ENCODE data around the gene BRD9. TPM values are rescaled to one million over a fixed set of nuclear protein-coding genes. Genes with fewer than 3 reads are reported as not detected.
A peak's percentile ranks its signal among the peaks of the same experiment; 100 is the strongest.

Gene BRD9
- total and polyA plus RNA-seq, 9 of the 15 experiments (the other 6 are each of a cell fraction or from before 2014, with no cell fraction given): 2.4 to 68.7 (median 44.9) TPM

- no peak overlapping the region for H2AFZ ChIP-seq (ENCODE audit: low read depth, low read length)
- H3K4me3 ChIP-seq: no peak overlapping the region
- peak overlapping the region in 1 of 2 experiments; percentile 50; a peak in 1 of 4 replicates for H3K9ac ChIP-seq (ENCODE audit: insufficient read depth in 1 of 2, low read depth in 2 of 2, low read length in 2 of 2)
- H3K27me3 ChIP-seq (ENCODE audit: control insufficient read depth in 2 of 2, insufficient read depth in 2 of 2, low read length in 2 of 2): no peaks in the 10 kb centered on the region
- intact Hi-C loops (cut with micrococcal nuclease) (no loop called here), in situ Hi-C loops (cut with MboI) (no loop called here)
- no peaks in the 10 kb centered on the region for H3K9me3 ChIP-seq (replicated peaks; ENCODE audit: control insufficient read depth, insufficient read depth, low read depth, low read length)
- H4K20me1 ChIP-seq (replicated peaks; ENCODE audit: control insufficient read depth, insufficient read depth, low read length): peaks cover 15% of the 10 kb centered on the region
- FAIRE-seq: no peak
- BruUV-seq (replicated peaks): no TSS peak
- H3K27ac ChIP-seq (ENCODE audit: extremely low read depth, low read depth, low read length): no peak overlapping the region
- H3K9me1 ChIP-seq (ENCODE audit: control insufficient read depth, insufficient read depth, low read length): no peaks in the 10 kb centered on the region
- peak in 2 of 4 experiments; percentile 17 to 20 for DNase-seq (ENCODE audit: extremely low read depth in 1 of 4, low spot score in 3 of 4)
- POLR2A ChIA-PET: interaction anchor here (0.6 kb wide), 1 partner anchor 9 kb away, joined by 3 read pairs; no protein-coding TSS in a partner anchor
- H3K79me2 ChIP-seq (ENCODE audit: control insufficient read depth, insufficient read depth, low read length): peaks cover 8% of the 10 kb centered on the region; the same call in 2 of the 3 replicates
- 93% methylated on average over 28 of the region's 28 CpGs for WGBS (ENCODE audit: insufficient coverage, low coverage, missing lambda C conversion rate)
- H3K36me3 ChIP-seq (ENCODE audit: control insufficient read depth, insufficient read depth, low read length): peaks cover 76% of the 10 kb centered on the region
- H3K4me2 ChIP-seq (ENCODE audit: insufficient read depth, low read length): no peak overlapping the region
- ATAC-seq: no peak
- peaks cover 0 to 8% of the 10 kb centered on the region in 2 experiments; a peak in 2 of 5 replicates for H3K4me1 ChIP-seq (replicated peaks in 1 of 2; ENCODE audit: control insufficient read depth in 2 of 2, insufficient read depth in 2 of 2, low read length in 2 of 2)
- TF ChIP-seq LCOR (CRISPR knock-in tag; IDR thresholded peaks at IDR 0.05): no peak
- no peak for TF ChIP-seq IRF9 (tag; IDR thresholded peaks at IDR 0.05)
- TF ChIP-seq ETV1 (tag; conservative IDR thresholded peaks at IDR 0.05; ENCODE audit: low read depth): no peak
- TF ChIP-seq LEF1 (IDR thresholded peaks at IDR 0.05): no peak
- TF ChIP-seq NFYB (IDR thresholded peaks at IDR 0.05; ENCODE audit: extremely low read depth, insufficient read length): no peak
- TF ChIP-seq CREB3L1 (IDR thresholded peaks at IDR 0.05; ENCODE audit: borderline replicate concordance, low read depth): no peak
- no peak for TF ChIP-seq DEAF1 (CRISPR knock-in tag; IDR thresholded peaks at IDR 0.05)
- TF ChIP-seq POLR2G (IDR thresholded peaks at IDR 0.05; ENCODE audit: low read depth, low read length): 0 out of 2 replicates have a peak, but pooled peaks have one; percentile 45
- CTCF ChIA-PET (ENCODE audit: low intra/inter-chr PET ratio): no interaction called here
These were observed 15.9 kb downstream of the BRD9 start for GRCh38 chr5:876398-877365.

Measured in K562 (cell line).